Urinary bladder (tissue), 4 donors: ENCODE data around the gene RAB11FIP5. TPM values are rescaled to one million over a fixed set of nuclear protein-coding genes. Genes with fewer than 3 reads are reported as not detected.
"Not testable (repeated sequence)": the region's sequence is repeated elsewhere in the genome, so short reads cannot be mapped to it uniquely, and the experiment has no call there.

ENCODE experiments used
- DNase-seq: peaks from one replicate; pipeline ENCODE4 v3.0.0-alpha.2; 2015; ENCODE audit errors: extremely low spot score
- H3K27ac ChIP-seq: one replicate; pipeline ENCODE4 v1.5.1; 2013; ENCODE audit warnings: low read depth, mild to moderate bottlenecking, moderate library complexity
- H3K36me3 ChIP-seq: one replicate; pipeline ENCODE4 v1.6.1; 2013; ENCODE audit warnings: mild to moderate bottlenecking, moderate library complexity; ENCODE audit not compliant: insufficient read depth
- H3K4me1 ChIP-seq: one replicate; pipeline ENCODE4 v1.6.1; 2013; ENCODE audit warnings: mild to moderate bottlenecking, moderate library complexity; ENCODE audit not compliant: insufficient read depth
- H3K4me3 ChIP-seq: one replicate; pipeline ENCODE4 v1.5.1; 2013; ENCODE audit warnings: low read depth, low read length
- WGBS: extraction: QIAGEN DNeasy Blood & Tissue Kit; methylation state at CpG from one replicate; pipeline ENCODE4 v1.1.7; 2013; 5-methylcytosine and 5-hydroxymethylcytosine counted together
- polyA plus RNA-seq: library from polyadenylated mRNA; stranded (reverse); fragments of 200-250 nt; gene quantifications from one replicate; pipeline ENCODE4 v1.2.3, GENCODE V29; 2013
- total RNA-seq: library from RNA; depleted of rRNA; stranded (reverse); fragments of >200 nt; gene quantifications from one replicate; pipeline ENCODE4 v1.2.3, GENCODE V29; 2014
- donor health status: healthy with polysubstance abuse.
- donor health status: healthy.

RAB11FIP5 gene
- total and polyA plus RNA-seq, 2 donors, result 13.4 to 22.6 TPM

DNA sequence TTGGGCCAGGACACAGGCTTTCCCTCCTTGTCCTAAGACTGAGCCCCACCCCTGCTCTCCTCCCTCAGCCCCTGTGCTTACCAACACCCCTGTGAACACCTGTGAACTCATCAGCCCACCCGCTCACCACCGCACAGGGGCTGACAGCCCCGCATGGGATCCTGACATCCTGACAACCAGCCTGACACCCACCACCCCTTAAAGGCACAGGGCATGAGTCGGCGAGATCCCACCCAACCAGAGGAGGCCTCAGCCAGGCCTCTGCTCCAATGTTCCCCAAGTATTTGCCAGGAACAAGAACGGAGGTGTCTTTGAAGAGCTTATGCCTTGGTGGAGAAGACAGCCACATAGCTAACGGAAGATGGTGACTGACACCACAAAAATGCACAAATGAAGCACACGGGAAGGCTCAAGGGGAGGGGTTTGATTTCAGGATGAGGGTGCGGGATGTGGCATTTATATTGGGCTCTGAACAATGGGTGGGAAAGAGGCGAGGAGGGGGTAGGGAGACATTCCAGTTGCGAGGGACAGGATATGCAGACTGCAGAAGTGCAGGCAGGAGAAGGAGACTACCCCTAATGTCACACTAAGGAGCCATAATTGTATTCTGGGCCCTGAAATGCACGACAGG is 11.0 kb downstream of the RAB11FIP5 start:
- Histone ChIP-seq H3K36me3 (no peaks in the 10 kb centered on the region), H3K4me3 (no peak overlapping the region), H3K27ac (no peak overlapping the region), H3K4me1 (no peaks in the 10 kb centered on the region)
- WGBS, result 83% methylated on average over 12 of the region's 12 CpGs
- no peak for DNase-seq

- no peaks in the 10 kb centered on the region for H3K4me1 ChIP-seq
- WGBS, result 94% methylated on average over 4 of the region's 4 CpGs
- H3K4me3 ChIP-seq, result no peak overlapping the region
- DNase-seq, result no peak
- H3K36me3 ChIP-seq, result no peaks in the 10 kb centered on the region
- no peak overlapping the region for H3K27ac ChIP-seq
Observed at GRCh38 chr2:73100956-73101355, 11.8 kb downstream of the RAB11FIP5 start.

GRCh38 chr2:73099486-73099885 is 13.3 kb downstream of the RAB11FIP5 start:
- WGBS, result 97% methylated on average over 3 of the region's 3 CpGs
- no peak for DNase-seq
- no peaks in the 10 kb centered on the region for H3K4me1 ChIP-seq
- H3K36me3 ChIP-seq, result no peaks in the 10 kb centered on the region
- no peak overlapping the region for H3K4me3 ChIP-seq
- H3K27ac ChIP-seq, result no peak overlapping the region

GRCh38 chr2:73095910-73096309 is 16.8 kb downstream of the RAB11FIP5 start:
- Histone ChIP-seq H3K4me3 (no peak overlapping the region), H3K4me1 (no peaks in the 10 kb centered on the region), H3K27ac (no peak overlapping the region), H3K36me3 (no peaks in the 10 kb centered on the region)
- no peak for DNase-seq
- 81% methylated on average over 3 of the region's 3 CpGs for WGBS

DNA sequence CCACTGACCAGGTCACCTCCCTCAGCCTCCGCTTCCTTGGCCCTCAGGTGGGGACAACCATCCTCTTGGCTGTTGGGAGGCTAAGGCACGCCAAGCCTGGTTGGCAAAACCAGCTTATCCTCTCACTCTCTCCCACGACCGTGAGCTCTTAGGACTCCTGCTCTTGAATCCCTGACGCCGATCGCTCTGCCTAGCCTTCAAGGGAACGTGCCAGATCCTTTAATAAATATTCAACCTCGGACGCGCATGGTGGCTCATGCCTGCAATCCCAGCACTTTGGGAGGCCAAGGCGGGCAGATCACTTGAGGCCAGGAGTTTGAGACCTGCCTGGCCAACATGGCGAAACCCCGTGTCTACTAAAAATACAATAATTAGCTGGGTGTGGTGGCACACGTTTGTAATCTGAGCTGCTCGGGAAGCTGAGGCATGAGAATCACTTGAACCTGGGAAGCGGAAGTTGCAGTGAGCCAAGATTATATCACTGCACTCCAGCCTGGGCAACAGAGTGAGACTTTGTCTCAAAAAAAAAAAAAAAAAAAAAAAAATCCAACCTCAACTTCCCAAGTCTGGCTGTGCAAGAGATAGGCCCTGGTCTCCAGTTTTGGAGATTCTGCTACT is 19.0 kb downstream of the RAB11FIP5 start:
- not testable (repeated sequence) for DNase-seq, H3K27ac ChIP-seq, H3K36me3 ChIP-seq, H3K4me3 ChIP-seq, H3K4me1 ChIP-seq
- 88% methylated on average over 17 of the region's 17 CpGs for WGBS

GRCh38 chr2:73092146-73092783 is 20.5 kb downstream of the RAB11FIP5 start:
- no peak overlapping the region for H3K27ac ChIP-seq
- 67% methylated on average over 7 of the region's 7 CpGs for WGBS
- DNase-seq, result no peak
- no peaks in the 10 kb centered on the region for H3K4me1 ChIP-seq
- no peak overlapping the region for H3K4me3 ChIP-seq
- no peaks in the 10 kb centered on the region for H3K36me3 ChIP-seq

DNA sequence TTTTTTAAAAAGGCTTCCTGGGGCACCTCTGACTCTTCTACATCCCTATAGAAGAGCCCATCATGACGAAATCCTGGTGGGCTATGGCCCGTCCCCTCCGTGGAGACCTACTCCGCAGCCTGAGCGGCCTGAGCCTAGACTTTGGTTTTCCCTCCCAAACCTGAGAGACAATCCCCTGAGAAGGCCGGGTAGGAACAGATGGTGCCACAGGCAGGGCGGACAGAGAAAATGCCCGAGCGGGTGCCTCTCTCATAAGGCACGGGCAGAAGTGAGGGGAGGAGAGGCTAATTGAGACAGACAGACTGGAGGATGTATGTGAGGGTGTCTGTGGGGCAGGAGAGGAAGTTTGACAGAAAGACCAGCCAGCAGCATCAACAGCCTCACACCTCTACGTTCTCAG is 21.1 kb downstream of the RAB11FIP5 start:
- no peak for DNase-seq
- no peaks in the 10 kb centered on the region for H3K4me1 ChIP-seq
- H3K4me3 ChIP-seq, result no peak overlapping the region
- H3K36me3 ChIP-seq, result no peaks in the 10 kb centered on the region
- 92% methylated on average over 11 of the region's 11 CpGs for WGBS
- H3K27ac ChIP-seq, result no peak overlapping the region

- Histone ChIP-seq H3K4me3 (no peak overlapping the region), H3K4me1 (no peaks in the 10 kb centered on the region), H3K36me3 (no peaks in the 10 kb centered on the region), H3K27ac (no peak overlapping the region)
- 86% methylated on average over 7 of the region's 7 CpGs for WGBS
- no peak for DNase-seq
Observed at GRCh38 chr2:73091164-73091563, 21.6 kb downstream of the RAB11FIP5 start.

- Histone ChIP-seq H3K4me1 (no peaks in the 10 kb centered on the region), H3K27ac (no peak overlapping the region), H3K4me3 (no peak overlapping the region), H3K36me3 (no peaks in the 10 kb centered on the region)
- WGBS, result 74% methylated on average over 11 of the region's 11 CpGs
- peak; percentile 51 for DNase-seq
Observed at GRCh38 chr2:73089270-73090030, 23.3 kb downstream of the RAB11FIP5 start.

- Histone ChIP-seq H3K36me3 (no peaks in the 10 kb centered on the region), H3K4me1 (no peaks in the 10 kb centered on the region), H3K27ac (no peak overlapping the region), H3K4me3 (no peak overlapping the region)
- no peak for DNase-seq
- WGBS, result 94% methylated on average over 14 of the region's 14 CpGs
Observed at GRCh38 chr2:73088703-73089102, 24.0 kb downstream of the RAB11FIP5 start.

- WGBS, result 89% methylated on average over 12 of the region's 12 CpGs
- DNase-seq, result no peak
- Histone ChIP-seq H3K4me3 (no peak overlapping the region), H3K4me1 (no peaks in the 10 kb centered on the region), H3K27ac (no peak overlapping the region), H3K36me3 (no peaks in the 10 kb centered on the region)
Observed at GRCh38 chr2:73088211-73088610, 24.5 kb downstream of the RAB11FIP5 start.

- H3K36me3 ChIP-seq, result no peaks in the 10 kb centered on the region
- no peak overlapping the region for H3K27ac ChIP-seq
- H3K4me1 ChIP-seq, result no peaks in the 10 kb centered on the region
- 71% methylated on average over 4 of the region's 4 CpGs for WGBS
- no peak for DNase-seq
- no peak overlapping the region for H3K4me3 ChIP-seq
Observed at GRCh38 chr2:73087311-73087710, 25.4 kb downstream of the RAB11FIP5 start.

- 19% methylated on average over 6 of the region's 6 CpGs for WGBS
- peak; percentile 45 for DNase-seq
- H3K4me1 ChIP-seq, result no peaks in the 10 kb centered on the region
- H3K36me3 ChIP-seq, result no peaks in the 10 kb centered on the region
- H3K4me3 ChIP-seq, result no peak overlapping the region
- no peak overlapping the region for H3K27ac ChIP-seq
Observed at GRCh38 chr2:73085691-73086090, 27.1 kb downstream of the RAB11FIP5 start.

DNA sequence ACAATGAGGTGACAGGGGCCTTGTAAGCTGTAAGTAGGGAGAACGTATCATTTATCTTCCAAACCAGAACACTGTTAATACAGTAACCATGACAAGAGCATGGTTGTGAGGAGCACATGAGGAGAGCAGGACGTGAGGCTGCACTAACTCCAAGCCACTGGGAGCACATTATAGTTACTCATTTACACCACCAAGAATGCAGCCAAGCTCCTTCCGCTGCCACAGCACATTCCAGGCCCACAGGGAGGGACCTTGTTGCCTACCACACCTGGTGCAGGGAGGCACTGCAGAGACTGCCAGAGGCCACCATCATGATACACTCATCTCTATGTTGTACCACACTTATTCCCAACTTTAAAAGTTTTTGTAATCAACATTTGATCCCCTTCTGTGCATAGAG is 27.8 kb downstream of the RAB11FIP5 start:
- Histone ChIP-seq H3K36me3 (no peaks in the 10 kb centered on the region), H3K27ac (no peak overlapping the region), H3K4me3 (no peak overlapping the region), H3K4me1 (no peaks in the 10 kb centered on the region)
- WGBS, result 83% methylated on average over 3 of the region's 3 CpGs
- no peak for DNase-seq
